Stomach smooth muscle (tissue), 2 donors: ENCODE results near the gene NUDT1.

Experiments
- H3K27ac ChIP-seq: one replicate; pipeline ENCODE4 v1.7.0; 2013; ENCODE audit warnings: mild to moderate bottlenecking, low read length, inconsistent platforms
- H3K27me3 ChIP-seq, 2 donors: one replicate each; pipeline ENCODE4 v1.7.0; 2013; ENCODE audit warnings: low read length in 2 of 2; ENCODE audit not compliant: insufficient read depth in 2 of 2, control insufficient read depth in 1 of 2
- H3K36me3 ChIP-seq, 2 donors: one replicate each; pipeline ENCODE4 v1.7.0; 2013; ENCODE audit warnings: low read length in 2 of 2; ENCODE audit not compliant: control insufficient read depth in 2 of 2, insufficient read depth in 2 of 2
- H3K4me1 ChIP-seq: one replicate; pipeline ENCODE4 v1.7.0; 2013; ENCODE audit warnings: low read length; ENCODE audit not compliant: control insufficient read depth, insufficient read depth
- H3K4me3 ChIP-seq, 2 donors: one replicate each; pipeline ENCODE4 v1.7.0; 2013; ENCODE audit warnings: low read length in 2 of 2
- H3K9ac ChIP-seq, 2 donors: one replicate each; pipeline ENCODE4 v1.7.0; 2013; ENCODE audit warnings: low read length in 2 of 2, mild to moderate bottlenecking in 1 of 2
- H3K9me3 ChIP-seq, 2 donors: one replicate each; pipeline ENCODE4 v1.7.0; 2013; ENCODE audit warnings: low read length in 2 of 2; ENCODE audit not compliant: control insufficient read depth in 2 of 2
- donor health status: healthy.
- donor health status: Pancreatic carcinoma.

Gene NUDT1

GRCh38 chr7:2224934-2225333 is 17.1 kb upstream of the NUDT1 start:
- H3K4me3 ChIP-seq = no peak overlapping the region
- no peak overlapping the region for H3K27ac ChIP-seq
- H3K36me3 ChIP-seq = peaks cover 10 to 31% of the 10 kb centered on the region in 2 donors
- no peak overlapping the region for H3K9ac ChIP-seq
- H3K4me1 ChIP-seq = no peaks in the 10 kb centered on the region
- no peaks in the 10 kb centered on the region for H3K27me3 ChIP-seq
- no peaks in the 10 kb centered on the region for H3K9me3 ChIP-seq

- Histone ChIP-seq H3K27me3 (no peaks in the 10 kb centered on the region), H3K27ac (no peak overlapping the region), H3K36me3 (peaks cover 10 to 33% of the 10 kb centered on the region in 2 donors), H3K9me3 (no peaks in the 10 kb centered on the region), H3K4me1 (no peaks in the 10 kb centered on the region), H3K4me3 (no peak overlapping the region), H3K9ac (no peak overlapping the region)
Measured at GRCh38 chr7:2225336-2225735, 16.7 kb upstream of the NUDT1 start.

GRCh38 chr7:2225830-2226229 is 16.2 kb upstream of the NUDT1 start:
- no peaks in the 10 kb centered on the region for H3K9me3 ChIP-seq
- H3K4me1 ChIP-seq = peaks cover 3% of the 10 kb centered on the region
- no peaks in the 10 kb centered on the region for H3K27me3 ChIP-seq
- no peak overlapping the region for H3K27ac ChIP-seq
- H3K36me3 ChIP-seq = peaks cover 10 to 31% of the 10 kb centered on the region in 2 donors
- no peak overlapping the region for H3K4me3 ChIP-seq
- no peak overlapping the region for H3K9ac ChIP-seq

GRCh38 chr7:2227699-2228098 is 14.3 kb upstream of the NUDT1 start:
- peaks cover 17% of the 10 kb centered on the region for H3K4me1 ChIP-seq
- H3K4me3 ChIP-seq = no peak overlapping the region
- H3K9ac ChIP-seq = no peak overlapping the region
- no peak overlapping the region for H3K27ac ChIP-seq
- H3K9me3 ChIP-seq = no peaks in the 10 kb centered on the region
- H3K36me3 ChIP-seq = peaks cover 5 to 22% of the 10 kb centered on the region in 2 donors
- no peaks in the 10 kb centered on the region for H3K27me3 ChIP-seq

- Histone ChIP-seq H3K27ac (no peak overlapping the region), H3K4me1 (peaks cover 26% of the 10 kb centered on the region), H3K27me3 (no peaks in the 10 kb centered on the region), H3K4me3 (no peak overlapping the region), H3K9me3 (no peaks in the 10 kb centered on the region), H3K36me3 (peaks cover 5 to 22% of the 10 kb centered on the region in 2 donors), H3K9ac (no peak overlapping the region)
Measured at GRCh38 chr7:2228921-2229320, 13.1 kb upstream of the NUDT1 start.

GRCh38 chr7:2229467-2229866 is 12.6 kb upstream of the NUDT1 start:
- Histone ChIP-seq H3K36me3 (peaks cover 4 to 24% of the 10 kb centered on the region in 2 donors), H3K4me1 (peaks cover 26% of the 10 kb centered on the region), H3K27me3 (no peaks in the 10 kb centered on the region), H3K4me3 (no peak overlapping the region), H3K9ac (no peak overlapping the region), H3K27ac (no peak overlapping the region), H3K9me3 (no peaks in the 10 kb centered on the region)

GRCh38 chr7:2230226-2230625 is 11.8 kb upstream of the NUDT1 start:
- peaks cover 26% of the 10 kb centered on the region for H3K4me1 ChIP-seq
- H3K27me3 ChIP-seq = no peaks in the 10 kb centered on the region
- H3K36me3 ChIP-seq = peaks cover 4 to 24% of the 10 kb centered on the region in 2 donors
- no peak overlapping the region for H3K9ac ChIP-seq
- no peak overlapping the region for H3K27ac ChIP-seq
- H3K9me3 ChIP-seq = no peaks in the 10 kb centered on the region
- no peak overlapping the region for H3K4me3 ChIP-seq

- Histone ChIP-seq H3K4me3 (no peak overlapping the region), H3K4me1 (peaks cover 26% of the 10 kb centered on the region), H3K9ac (no peak overlapping the region), H3K27me3 (no peaks in the 10 kb centered on the region), H3K27ac (no peak overlapping the region), H3K9me3 (no peaks in the 10 kb centered on the region), H3K36me3 (peaks cover 4 to 19% of the 10 kb centered on the region in 2 donors)
Measured at GRCh38 chr7:2230882-2231281, 11.1 kb upstream of the NUDT1 start.

GRCh38 chr7:2231992-2232765 is 9.8 kb upstream of the NUDT1 start:
- H3K9me3 ChIP-seq = no peaks in the 10 kb centered on the region
- peaks cover 11 to 23% of the 10 kb centered on the region in 2 donors for H3K36me3 ChIP-seq
- no peaks in the 10 kb centered on the region for H3K27me3 ChIP-seq
- H3K4me1 ChIP-seq = peaks cover 26% of the 10 kb centered on the region
- H3K27ac ChIP-seq = peak overlapping the region; percentile 24
- peak overlapping the region; percentile 88 to 95 for H3K4me3 ChIP-seq
- peak overlapping the region; percentile 80 to 84 for H3K9ac ChIP-seq

GRCh38 chr7:2232766-2233520 is 9.1 kb upstream of the NUDT1 start, which contains the start of gene MAD1L1:
Gene MAD1L1 (minus strand): TSS chr7:2232945. CDS start chr7:2230133, 2,812 bp downstream.
- Histone ChIP-seq H3K9me3 (no peaks in the 10 kb centered on the region), H3K4me3 (peak within 1 kb of the TSS; percentile 88 to 95), H3K27me3 (no peaks in the 10 kb centered on the region), H3K9ac (peak within 1 kb of the TSS; percentile 80 to 84), H3K4me1 (peaks cover 26% of the 10 kb centered on the region), H3K27ac (peak within 1 kb of the TSS; percentile 24), H3K36me3 (peaks cover 16 to 26% of the 10 kb centered on the region in 2 donors)
